HG02938 (cell line): ENCODE results near the gene VIT.

Experiments
- ATAC-seq: cut with Tn5 transposase; IDR thresholded peaks from one replicate; pipeline ENCODE4 v1.9.1; 2021; ENCODE audit warnings: mild to moderate bottlenecking, moderate library complexity; ENCODE audit not compliant: unreplicated experiment

The VIT gene

GRCh38 chr2:36854241-36854640 lies 157.7 kb downstream of the VIT start:
- no peak for ATAC-seq

GRCh38 chr2:36855429-36855828 lies 158.9 kb downstream of the VIT start:
- no peak for ATAC-seq

GRCh38 chr2:36857713-36858112 lies 161.2 kb downstream of the VIT start:
- no peak for ATAC-seq

GRCh38 chr2:36858551-36859365 lies 162.3 kb downstream of the VIT start:
- peak; percentile 74 for ATAC-seq

GRCh38 chr2:36859366-36859792 lies 162.9 kb downstream of the VIT start:
- ATAC-seq = no peak

- ATAC-seq = no peak
These were observed 165.4 kb downstream of the VIT start for GRCh38 chr2:36861896-36862295.
